ENCODE measurements around the gene AP1M1. TPM values are rescaled to one million over a fixed set of nuclear protein-coding genes. Genes with fewer than 3 reads are reported as not detected.

The AP1M1 gene
- total RNA-seq, 1 experiment from 2014 or later = 98.0 TPM

DNA sequence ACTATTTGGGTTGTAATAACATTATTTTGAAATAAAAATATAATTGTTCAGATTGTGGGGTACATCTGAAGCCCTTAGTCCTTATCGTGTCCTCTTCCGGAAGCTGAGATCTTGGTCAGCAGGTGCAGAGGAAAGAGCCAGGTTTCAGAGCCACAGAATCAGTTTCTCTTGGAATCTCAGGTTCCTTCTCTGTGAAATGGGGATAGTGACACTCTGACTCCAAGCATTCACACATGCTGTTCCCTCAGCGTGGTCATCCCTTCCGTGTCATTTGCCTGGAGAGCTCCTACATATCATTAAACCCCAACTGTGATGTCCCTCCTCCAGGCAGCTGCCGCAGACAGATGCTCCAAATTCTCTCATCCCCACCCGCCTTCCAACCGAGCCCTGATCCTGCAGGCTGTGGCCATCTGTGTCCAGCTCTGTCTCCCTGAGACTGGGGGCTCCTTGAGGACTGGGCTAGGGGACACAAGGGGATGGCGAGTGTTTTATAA is 59.8 kb downstream of the AP1M1 start:
- peaks cover 16% of the 10 kb centered on the region for H3K4me1 Mint-ChIP-seq (ENCODE audit: low read depth, unreplicated experiment)
- H3K4me3 Mint-ChIP-seq (ENCODE audit: unreplicated experiment) = no peak overlapping the region
- CTCF ChIA-PET = no interaction called here

DNA sequence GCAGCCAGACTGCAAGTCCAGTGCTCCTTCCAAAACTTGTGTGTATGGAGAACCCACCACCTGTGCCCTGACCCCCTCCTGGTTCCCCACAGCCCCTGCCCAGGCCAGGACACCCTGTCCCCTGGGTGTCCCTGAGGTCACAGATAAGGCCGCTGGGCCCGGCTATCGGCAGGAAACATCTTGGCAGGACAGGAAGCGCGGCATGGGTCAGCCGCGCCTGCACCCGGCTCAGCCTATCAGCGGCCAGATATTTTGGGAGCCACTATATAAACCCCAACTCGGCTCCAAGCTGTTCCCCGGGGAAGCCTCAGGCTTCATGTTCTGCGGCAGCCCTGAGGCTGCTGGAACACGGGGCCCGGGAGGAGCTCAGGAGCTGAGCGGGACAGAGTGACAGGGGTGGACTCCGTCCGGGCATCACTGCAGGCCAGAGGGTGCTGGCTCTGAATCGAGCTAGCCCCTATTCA is 60.8 kb downstream of the AP1M1 start:
- Mint-ChIP-seq H3K27me3 (ENCODE audit: insufficient read depth, unreplicated experiment) (no peaks in the 10 kb centered on the region), H3K4me1 (ENCODE audit: low read depth, unreplicated experiment) (peaks cover 19% of the 10 kb centered on the region), H3K9me3 (ENCODE audit: unreplicated experiment) (no peaks in the 10 kb centered on the region), H3K4me3 (ENCODE audit: unreplicated experiment) (no peak overlapping the region), H3K27ac (ENCODE audit: unreplicated experiment) (no peak overlapping the region), H3K36me3 (ENCODE audit: insufficient read depth, unreplicated experiment) (peaks cover 7% of the 10 kb centered on the region)
- ChIA-PET CTCF (no interaction called here), POLR2A (no interaction called here)
- H3K27me3 ChIP-seq (replicated peaks; ENCODE audit: control insufficient read depth, insufficient read depth, low read length) = no peaks in the 10 kb centered on the region
- no peak for DNase-seq
- H3K4me1 ChIP-seq = peaks cover 21% of the 10 kb centered on the region
- no peak overlapping the region for H3K4me3 ChIP-seq (ENCODE audit: low read depth, low read length)
- TF ChIP-seq, protein P1, sequence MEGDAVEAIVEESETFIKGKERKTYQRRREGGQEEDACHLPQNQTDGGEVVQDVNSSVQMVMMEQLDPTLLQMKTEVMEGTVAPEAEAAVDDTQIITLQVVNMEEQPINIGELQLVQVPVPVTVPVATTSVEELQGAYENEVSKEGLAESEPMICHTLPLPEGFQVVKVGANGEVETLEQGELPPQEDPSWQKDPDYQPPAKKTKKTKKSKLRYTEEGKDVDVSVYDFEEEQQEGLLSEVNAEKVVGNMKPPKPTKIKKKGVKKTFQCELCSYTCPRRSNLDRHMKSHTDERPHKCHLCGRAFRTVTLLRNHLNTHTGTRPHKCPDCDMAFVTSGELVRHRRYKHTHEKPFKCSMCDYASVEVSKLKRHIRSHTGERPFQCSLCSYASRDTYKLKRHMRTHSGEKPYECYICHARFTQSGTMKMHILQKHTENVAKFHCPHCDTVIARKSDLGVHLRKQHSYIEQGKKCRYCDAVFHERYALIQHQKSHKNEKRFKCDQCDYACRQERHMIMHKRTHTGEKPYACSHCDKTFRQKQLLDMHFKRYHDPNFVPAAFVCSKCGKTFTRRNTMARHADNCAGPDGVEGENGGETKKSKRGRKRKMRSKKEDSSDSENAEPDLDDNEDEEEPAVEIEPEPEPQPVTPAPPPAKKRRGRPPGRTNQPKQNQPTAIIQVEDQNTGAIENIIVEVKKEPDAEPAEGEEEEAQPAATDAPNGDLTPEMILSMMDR (IDR thresholded peaks at IDR 0.05; ENCODE audit: insufficient read depth in 1 of 2, low read depth in 1 of 2, low read length in 1 of 2, severe bottlenecking in 1 of 2, unreplicated experiment in 1 of 2) = no peak
- no peaks in the 10 kb centered on the region for H3K9me3 ChIP-seq
- no TSS peak for BruUV-seq (replicated peaks)
- no peaks in the 10 kb centered on the region for H3K36me3 ChIP-seq (ENCODE audit: control insufficient read depth, insufficient read depth, low read length)
- intact Hi-C loops (cut with micrococcal nuclease; ENCODE audit: unreplicated experiment) = no loop called here

More for the DNA sequence above, 59.8 kb downstream of the AP1M1 start:
- Mint-ChIP-seq H3K9me3 (ENCODE audit: unreplicated experiment) (no peaks in the 10 kb centered on the region), H3K36me3 (ENCODE audit: insufficient read depth, unreplicated experiment) (peaks cover 3% of the 10 kb centered on the region), H3K27ac (ENCODE audit: unreplicated experiment) (no peak overlapping the region), H3K27me3 (ENCODE audit: insufficient read depth, unreplicated experiment) (no peaks in the 10 kb centered on the region)
- intact Hi-C loops (cut with micrococcal nuclease; ENCODE audit: unreplicated experiment) = no loop called here
- no TSS peak for BruUV-seq (replicated peaks)
- Histone ChIP-seq H3K4me1 (peaks cover 15% of the 10 kb centered on the region), H3K36me3 (ENCODE audit: control insufficient read depth, insufficient read depth, low read length) (no peaks in the 10 kb centered on the region), H3K4me3 (ENCODE audit: low read depth, low read length) (no peak overlapping the region), H3K27me3 (replicated peaks; ENCODE audit: control insufficient read depth, insufficient read depth, low read length) (no peaks in the 10 kb centered on the region), H3K9me3 (no peaks in the 10 kb centered on the region)
- POLR2A ChIA-PET = no interaction called here
- TF ChIP-seq, protein P1 (IDR thresholded peaks at IDR 0.05; ENCODE audit: insufficient read depth in 1 of 2, low read depth in 1 of 2, low read length in 1 of 2, severe bottlenecking in 1 of 2, unreplicated experiment in 1 of 2) = no peak
- DNase-seq = no peak

DNA sequence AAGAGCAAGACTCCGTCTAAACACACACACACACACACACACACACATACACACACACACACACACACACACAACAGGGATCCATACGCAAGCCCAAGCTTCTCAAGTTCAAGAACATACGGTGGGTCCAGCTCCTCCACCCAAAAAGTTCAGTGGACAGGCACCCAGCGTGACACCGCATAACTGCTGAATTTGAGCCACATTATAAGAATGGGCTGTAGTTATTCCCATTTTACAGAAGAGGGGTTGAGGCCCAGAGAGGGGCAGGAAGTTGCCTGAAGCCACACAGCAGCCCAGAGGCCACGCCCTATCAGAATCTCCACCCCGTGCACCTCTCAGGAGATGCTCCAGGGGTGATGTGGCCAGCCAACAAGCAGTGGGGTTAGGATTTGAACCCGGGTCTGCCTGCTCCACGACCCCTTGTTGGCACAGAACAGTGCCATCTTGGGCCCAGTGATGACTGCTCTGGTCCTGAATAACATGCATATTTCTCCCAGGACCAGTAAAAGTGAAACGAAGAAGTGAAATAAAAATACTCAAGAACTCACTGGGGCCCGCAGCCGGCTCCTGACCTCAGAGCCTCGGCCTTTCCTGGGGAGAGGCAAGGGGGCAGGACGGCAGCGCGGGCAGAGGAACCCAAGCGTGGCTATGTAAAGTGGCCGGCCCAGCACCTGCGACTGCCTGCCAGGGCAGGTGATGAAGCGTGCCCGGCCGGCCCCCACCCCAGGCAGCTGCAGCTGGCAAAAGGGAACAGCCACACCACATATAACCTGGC is 61.9 kb downstream of the AP1M1 start:
- ChIA-PET CTCF (no interaction called here), POLR2A (no interaction called here)
- Mint-ChIP-seq H3K27me3 (ENCODE audit: insufficient read depth, unreplicated experiment) (no peaks in the 10 kb centered on the region), H3K27ac (ENCODE audit: unreplicated experiment) (no peak overlapping the region), H3K4me3 (ENCODE audit: unreplicated experiment) (no peak overlapping the region), H3K9me3 (ENCODE audit: unreplicated experiment) (no peaks in the 10 kb centered on the region), H3K4me1 (ENCODE audit: low read depth, unreplicated experiment) (peaks cover 19% of the 10 kb centered on the region), H3K36me3 (ENCODE audit: insufficient read depth, unreplicated experiment) (peaks cover 7% of the 10 kb centered on the region)
- BruUV-seq (replicated peaks) = no TSS peak
- intact Hi-C loops (cut with micrococcal nuclease; ENCODE audit: unreplicated experiment) = loop anchor here (5.0 kb wide), 1 partner anchor 63 kb away; the partner anchor contains the start of gene KLF2
- Histone ChIP-seq H3K27me3 (replicated peaks; ENCODE audit: control insufficient read depth, insufficient read depth, low read length) (no peaks in the 10 kb centered on the region), H3K9me3 (no peaks in the 10 kb centered on the region), H3K36me3 (ENCODE audit: control insufficient read depth, insufficient read depth, low read length) (no peaks in the 10 kb centered on the region), H3K4me1 (peaks cover 24% of the 10 kb centered on the region), H3K4me3 (ENCODE audit: low read depth, low read length) (no peak overlapping the region)
- TF ChIP-seq, protein P1 (IDR thresholded peaks at IDR 0.05; ENCODE audit: insufficient read depth in 1 of 2, low read depth in 1 of 2, low read length in 1 of 2, severe bottlenecking in 1 of 2, unreplicated experiment in 1 of 2) = no peak
- DNase-seq = no peak
